Uterus (tissue), 4 donors: ENCODE data around the gene MAP3K8. TPM values are rescaled to one million over a fixed set of nuclear protein-coding genes. Genes with fewer than 3 reads are reported as not detected.

ENCODE experiments used
- DNase-seq, 2 donors: peaks; one replicate each; pipeline ENCODE4 v3.0.0-alpha.2; 2019 to 2020
- H3K27ac ChIP-seq, 2 donors: fragments of 200-600 bp; sonication (generic); 1 replicate in 1 of 2; 2 replicates in 1 of 2; pipeline ENCODE4 v1.5.1; 2016 to 2018
- H3K27me3 ChIP-seq, 2 donors: fragments of 200-600 bp; sonication (generic); one replicate each; pipeline ENCODE4 v1.5.1; 2018 to 2019; ENCODE audit warnings: control low read depth in 1 of 2
- H3K36me3 ChIP-seq, 2 donors: fragments of 200-600 bp; sonication (generic); one replicate each; pipeline ENCODE4 v1.5.1; 2019; ENCODE audit warnings: control low read depth in 1 of 2
- H3K4me1 ChIP-seq, 2 donors: fragments of 200-600 bp; sonication (generic); one replicate each; pipeline ENCODE4 v1.5.1; 2018 to 2019; ENCODE audit warnings: control low read depth in 1 of 2
- H3K4me3 ChIP-seq, 2 donors: fragments of 200-600 bp; sonication (generic); 1 replicate in 1 of 2; 2 replicates in 1 of 2; pipeline ENCODE4 v1.5.1; 2018 to 2019; ENCODE audit warnings: mild to moderate bottlenecking in 1 of 2
- H3K9me3 ChIP-seq, 2 donors: fragments of 200-600 bp; sonication (generic); one replicate each; pipeline ENCODE4 v1.5.1; 2019; ENCODE audit warnings: control low read depth in 1 of 2
- POLR2A ChIP-seq, 2 donors: fragments of 450-650 bp; IDR thresholded peaks; one replicate each; pipeline ENCODE4 v1.6.1; 2016; ENCODE audit warnings: antibody characterized with exemption in 2 of 2, mild to moderate bottlenecking in 1 of 2, moderate library complexity in 1 of 2
- intact Hi-C: fragments of 100-400 bp; cut with DNase I; formaldehyde crosslinking; loops from one replicate; pipeline ENCODE4 v1.15.1; 2023; ENCODE audit warnings: low total_unique reads
- total RNA-seq, 4 donors: library from RNA; depleted of rRNA in 3 of 4; stranded (reverse); fragments of >200 nt in 3 of 4; gene quantifications; one replicate each; pipeline versions ENCODE4 v1.1.0 to v1.2.4, GENCODE V29; 2014 to 2023
- TF ChIP-seq, protein P1 (sequence below), 4 experiments: fragments of 200-600 bp in 2 of 4; fragments of 450-650 bp in 2 of 4; sonication (generic) in 2 of 4; IDR thresholded peaks; one replicate each; pipeline ENCODE4 v1.5.1; 2016 to 2019; ENCODE audit warnings: antibody characterized with exemption in 4 of 4, mild to moderate bottlenecking in 2 of 4, moderate library complexity in 1 of 4
- donor health status: DM: yes; HTN: yes; CAD: no.

The MAP3K8 gene
- total RNA-seq, 4 donors from 2014 or later, result 13.3 to 63.0 (median 24.4) TPM

GRCh38 chr10:30509508-30509907 is 75.5 kb downstream of the MAP3K8 start:
- Histone ChIP-seq H3K27ac (no peak overlapping the region), H3K27me3 (no peaks in the 10 kb centered on the region), H3K4me3 (no peak overlapping the region), H3K9me3 (no peaks in the 10 kb centered on the region), H3K4me1 (no peaks in the 10 kb centered on the region), H3K36me3 (no peaks in the 10 kb centered on the region)
- intact Hi-C loops, result no loop called here
- TF ChIP-seq, protein P1, sequence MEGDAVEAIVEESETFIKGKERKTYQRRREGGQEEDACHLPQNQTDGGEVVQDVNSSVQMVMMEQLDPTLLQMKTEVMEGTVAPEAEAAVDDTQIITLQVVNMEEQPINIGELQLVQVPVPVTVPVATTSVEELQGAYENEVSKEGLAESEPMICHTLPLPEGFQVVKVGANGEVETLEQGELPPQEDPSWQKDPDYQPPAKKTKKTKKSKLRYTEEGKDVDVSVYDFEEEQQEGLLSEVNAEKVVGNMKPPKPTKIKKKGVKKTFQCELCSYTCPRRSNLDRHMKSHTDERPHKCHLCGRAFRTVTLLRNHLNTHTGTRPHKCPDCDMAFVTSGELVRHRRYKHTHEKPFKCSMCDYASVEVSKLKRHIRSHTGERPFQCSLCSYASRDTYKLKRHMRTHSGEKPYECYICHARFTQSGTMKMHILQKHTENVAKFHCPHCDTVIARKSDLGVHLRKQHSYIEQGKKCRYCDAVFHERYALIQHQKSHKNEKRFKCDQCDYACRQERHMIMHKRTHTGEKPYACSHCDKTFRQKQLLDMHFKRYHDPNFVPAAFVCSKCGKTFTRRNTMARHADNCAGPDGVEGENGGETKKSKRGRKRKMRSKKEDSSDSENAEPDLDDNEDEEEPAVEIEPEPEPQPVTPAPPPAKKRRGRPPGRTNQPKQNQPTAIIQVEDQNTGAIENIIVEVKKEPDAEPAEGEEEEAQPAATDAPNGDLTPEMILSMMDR (IDR thresholded peaks at IDR 0.05), result no peak
- DNase-seq, result no peak

DNA sequence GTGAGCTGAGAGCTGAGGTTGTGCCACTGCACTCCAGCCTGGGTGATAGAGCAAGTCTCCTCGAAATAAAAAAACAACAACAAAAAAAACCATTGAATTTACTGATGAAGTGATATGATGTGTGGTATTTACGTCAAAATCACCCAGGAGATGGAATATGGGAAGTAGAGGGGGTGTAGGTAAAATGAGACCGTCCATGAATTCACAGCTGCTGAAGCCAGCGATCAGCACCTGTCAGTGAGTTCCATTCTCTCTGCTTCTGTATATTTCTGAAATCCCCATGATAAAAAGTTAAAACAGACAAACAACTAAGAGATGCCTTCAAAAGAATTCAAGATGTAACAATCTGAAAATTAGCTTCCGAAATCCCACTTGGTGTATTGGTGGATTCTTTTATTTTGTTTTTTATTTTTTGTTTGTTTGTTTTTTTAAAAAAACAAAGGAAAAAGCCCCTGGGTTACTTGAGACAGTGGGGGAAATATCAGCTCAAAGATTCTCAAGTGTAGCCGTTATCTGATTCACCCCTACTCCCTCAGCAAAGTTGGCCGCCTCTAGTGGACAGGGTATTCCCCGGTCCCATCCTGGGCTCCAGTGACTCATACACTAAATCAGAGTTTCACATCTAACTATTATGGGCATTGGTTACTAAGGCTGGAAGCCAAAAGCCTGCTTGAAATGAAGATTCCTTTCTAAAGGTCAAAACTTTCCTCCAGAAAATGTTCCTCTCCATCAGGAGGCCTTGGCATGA is 76.4 kb downstream of the MAP3K8 start:
- Histone ChIP-seq H3K4me3 (no peak overlapping the region), H3K36me3 (no peaks in the 10 kb centered on the region), H3K4me1 (no peaks in the 10 kb centered on the region), H3K9me3 (no peaks in the 10 kb centered on the region), H3K27me3 (no peaks in the 10 kb centered on the region), H3K27ac (peak overlapping the region; percentile 58 to 59)
- peak; percentile 54 to 72 for DNase-seq
- TF ChIP-seq, protein P1 (IDR thresholded peaks at IDR 0.05), result no peak
- no peak for TF ChIP-seq POLR2A (IDR thresholded peaks at IDR 0.05)
- intact Hi-C loops, result no loop called here

DNA sequence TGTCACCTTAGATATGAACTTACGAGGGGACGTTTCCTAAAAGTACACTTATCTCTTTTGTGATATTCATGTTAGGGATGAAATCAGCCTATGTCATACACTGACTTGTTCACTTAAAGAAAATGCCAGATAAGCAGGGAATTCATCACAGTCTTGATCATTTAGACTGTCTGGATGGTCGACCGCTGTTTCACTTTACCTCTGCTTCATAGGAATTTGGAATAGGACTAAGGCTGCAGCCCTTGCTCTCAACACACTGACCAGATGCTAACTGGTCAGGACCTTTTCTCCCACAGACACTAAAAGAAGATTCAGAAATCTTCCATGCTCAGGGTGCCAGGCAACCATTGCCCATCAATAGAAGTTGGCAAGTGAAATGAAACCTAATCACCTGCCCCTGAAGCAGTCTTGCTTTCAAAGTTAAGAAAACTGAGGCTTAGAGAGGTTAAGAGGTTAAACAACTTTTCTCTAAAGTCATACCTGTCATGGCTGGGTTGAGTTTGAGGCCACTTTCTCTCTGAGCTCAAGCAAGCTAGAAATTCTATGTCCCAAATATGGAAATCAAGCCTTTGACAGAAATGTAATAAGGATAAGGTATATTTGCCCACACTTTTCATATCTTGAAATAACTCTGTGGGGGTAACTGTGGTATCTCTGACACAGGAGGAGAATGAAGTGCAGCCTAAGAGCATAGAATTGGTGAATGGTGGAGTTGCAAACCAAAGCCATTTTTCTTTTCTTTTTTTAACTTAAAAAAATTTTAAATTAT is 77.1 kb downstream of the MAP3K8 start:
- Histone ChIP-seq H3K4me3 (no peak overlapping the region), H3K36me3 (no peaks in the 10 kb centered on the region), H3K27me3 (no peaks in the 10 kb centered on the region), H3K4me1 (no peaks in the 10 kb centered on the region), H3K27ac (peak overlapping the region; percentile 58 to 59), H3K9me3 (no peaks in the 10 kb centered on the region)
- intact Hi-C loops, result no loop called here
- no peak for DNase-seq
- TF ChIP-seq POLR2A (IDR thresholded peaks at IDR 0.05), result no peak
- TF ChIP-seq, protein P1 (IDR thresholded peaks at IDR 0.05), result no peak

Other genes with a start within 250 kb of the MAP3K8 start
- gene MTPAP, start 84.9 kb upstream of the MAP3K8 start, total RNA-seq, result 10 to 100 TPM; 13.3 to 60.9 (median 30.9) TPM
- not detected for gene LYZL2, start 195.6 kb downstream of the MAP3K8 start, total RNA-seq